ENCODE results near the gene JAZF1.

JAZF1 gene

DNA sequence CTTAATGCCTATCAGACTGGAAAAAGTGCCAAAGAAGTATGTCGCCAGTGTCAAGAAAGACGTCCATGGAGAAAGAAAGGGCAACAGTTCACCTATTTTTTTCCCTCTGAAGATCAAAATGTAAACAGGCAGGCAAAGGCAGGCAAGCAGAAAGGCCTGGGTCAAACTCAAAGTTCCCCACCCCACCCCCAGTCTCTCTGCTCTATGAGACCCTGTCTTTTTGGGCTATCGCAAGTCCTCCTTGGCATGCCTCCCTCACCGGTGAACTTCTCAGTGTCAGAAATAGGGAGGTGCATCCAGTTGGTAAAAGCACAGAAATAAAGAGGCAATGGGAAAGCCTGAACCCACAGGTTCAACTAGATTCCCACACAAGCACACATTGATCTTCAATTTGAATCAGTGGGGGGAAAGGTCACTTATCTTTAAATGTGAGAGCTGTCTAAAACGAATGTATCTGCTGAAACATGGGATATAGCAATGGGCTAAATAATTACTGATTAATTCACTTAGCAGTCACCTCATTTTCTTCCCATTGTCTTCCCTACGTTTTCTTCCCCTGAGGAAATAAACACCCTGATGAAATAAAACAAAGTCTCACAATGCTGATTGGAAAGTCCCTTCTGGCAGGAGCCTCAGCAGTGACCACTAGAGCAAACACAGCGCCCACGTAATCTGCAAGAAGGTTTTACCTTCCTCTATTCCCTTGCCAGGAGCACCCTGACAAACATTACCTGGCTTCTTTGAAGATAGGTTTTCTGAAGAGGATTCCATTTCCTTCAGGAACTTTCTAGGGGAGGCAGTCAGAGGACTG lies 31.1 kb downstream of the JAZF1 start:
- Histone ChIP-seq H3K4me3 (ENCODE audit: low read depth, low read length, poor library complexity, severe bottlenecking) (no peak overlapping the region), H3K36me3 (ENCODE audit: insufficient read depth, low read length) (no peaks in the 10 kb centered on the region), H3K4me1 (ENCODE audit: insufficient read depth, low read length, severe bottlenecking) (peaks cover 54% of the 10 kb centered on the region), H3K9me2 (ENCODE audit: low read depth, low read length) (no peaks in the 10 kb centered on the region), H3K9me3 (ENCODE audit: low read length) (no peaks in the 10 kb centered on the region), H3K79me2 (ENCODE audit: insufficient read depth, low read length) (peaks cover 6% of the 10 kb centered on the region; the same call in 1 of the 2 replicates), H3F3A (ENCODE audit: insufficient read depth, low read length) (peaks cover 5% of the 10 kb centered on the region; the same call in 1 of the 2 replicates), H4K20me1 (ENCODE audit: insufficient read depth, low read length) (no peaks in the 10 kb centered on the region), H2AFZ (ENCODE audit: low read length) (no peak overlapping the region), H3K9ac (ENCODE audit: low read length) (no peak overlapping the region; the same call in 1 of the 2 replicates), H3K4me2 (ENCODE audit: low read length) (no peak overlapping the region), H3K27me3 (ENCODE audit: insufficient read depth, low read length) (no peaks in the 10 kb centered on the region), H3K27ac (ENCODE audit: low read depth, low read length, poor library complexity, severe bottlenecking) (peak overlapping the region; percentile 9)
- no peak for TF ChIP-seq EZH2 (IDR thresholded peaks at IDR 0.05; ENCODE audit: borderline replicate concordance, low read length)
- TF ChIP-seq, protein P1, sequence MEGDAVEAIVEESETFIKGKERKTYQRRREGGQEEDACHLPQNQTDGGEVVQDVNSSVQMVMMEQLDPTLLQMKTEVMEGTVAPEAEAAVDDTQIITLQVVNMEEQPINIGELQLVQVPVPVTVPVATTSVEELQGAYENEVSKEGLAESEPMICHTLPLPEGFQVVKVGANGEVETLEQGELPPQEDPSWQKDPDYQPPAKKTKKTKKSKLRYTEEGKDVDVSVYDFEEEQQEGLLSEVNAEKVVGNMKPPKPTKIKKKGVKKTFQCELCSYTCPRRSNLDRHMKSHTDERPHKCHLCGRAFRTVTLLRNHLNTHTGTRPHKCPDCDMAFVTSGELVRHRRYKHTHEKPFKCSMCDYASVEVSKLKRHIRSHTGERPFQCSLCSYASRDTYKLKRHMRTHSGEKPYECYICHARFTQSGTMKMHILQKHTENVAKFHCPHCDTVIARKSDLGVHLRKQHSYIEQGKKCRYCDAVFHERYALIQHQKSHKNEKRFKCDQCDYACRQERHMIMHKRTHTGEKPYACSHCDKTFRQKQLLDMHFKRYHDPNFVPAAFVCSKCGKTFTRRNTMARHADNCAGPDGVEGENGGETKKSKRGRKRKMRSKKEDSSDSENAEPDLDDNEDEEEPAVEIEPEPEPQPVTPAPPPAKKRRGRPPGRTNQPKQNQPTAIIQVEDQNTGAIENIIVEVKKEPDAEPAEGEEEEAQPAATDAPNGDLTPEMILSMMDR (IDR thresholded peaks at IDR 0.05; ENCODE audit: low read length): no peak

DNA sequence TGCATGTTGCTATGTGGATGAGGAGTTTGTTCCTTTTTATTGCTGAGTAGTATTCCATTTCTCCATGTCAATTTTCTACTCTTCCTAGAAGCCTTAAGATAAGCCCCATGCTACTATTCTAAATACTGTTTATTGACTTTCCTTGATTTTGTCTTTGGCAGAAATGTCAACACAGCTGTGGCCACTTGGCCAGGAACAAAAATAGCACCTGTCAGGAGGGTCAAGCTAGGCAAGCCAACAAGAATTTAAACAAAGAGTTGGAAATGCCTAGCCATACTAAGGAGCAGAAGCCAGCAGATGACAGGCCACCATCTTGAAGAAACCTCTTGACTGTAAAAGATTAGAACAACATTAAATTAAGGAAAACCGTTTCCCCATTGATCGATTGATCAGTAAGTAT lies 34.7 kb downstream of the JAZF1 start:
- H3K4me1 ChIP-seq (ENCODE audit: insufficient read depth, low read length, severe bottlenecking): peaks cover 20% of the 10 kb centered on the region
- no peaks in the 10 kb centered on the region for H3F3A ChIP-seq (ENCODE audit: insufficient read depth, low read length)
- TF ChIP-seq EZH2 (IDR thresholded peaks at IDR 0.05; ENCODE audit: borderline replicate concordance, low read length): no peak
- no peaks in the 10 kb centered on the region for H3K79me2 ChIP-seq (ENCODE audit: insufficient read depth, low read length)
- H3K27ac ChIP-seq (ENCODE audit: low read depth, low read length, poor library complexity, severe bottlenecking): no peak overlapping the region
- H2AFZ ChIP-seq (ENCODE audit: low read length): no peak overlapping the region
- no peak overlapping the region for H3K4me3 ChIP-seq (ENCODE audit: low read depth, low read length, poor library complexity, severe bottlenecking)
- no peaks in the 10 kb centered on the region for H3K9me2 ChIP-seq (ENCODE audit: low read depth, low read length)
- H3K27me3 ChIP-seq (ENCODE audit: insufficient read depth, low read length): no peaks in the 10 kb centered on the region
- H3K9ac ChIP-seq (ENCODE audit: low read length): no peak overlapping the region
- H3K9me3 ChIP-seq (ENCODE audit: low read length): no peaks in the 10 kb centered on the region
- H3K36me3 ChIP-seq (ENCODE audit: insufficient read depth, low read length): no peaks in the 10 kb centered on the region
- no peak overlapping the region for H3K4me2 ChIP-seq (ENCODE audit: low read length)
- H4K20me1 ChIP-seq (ENCODE audit: insufficient read depth, low read length): no peaks in the 10 kb centered on the region

DNA sequence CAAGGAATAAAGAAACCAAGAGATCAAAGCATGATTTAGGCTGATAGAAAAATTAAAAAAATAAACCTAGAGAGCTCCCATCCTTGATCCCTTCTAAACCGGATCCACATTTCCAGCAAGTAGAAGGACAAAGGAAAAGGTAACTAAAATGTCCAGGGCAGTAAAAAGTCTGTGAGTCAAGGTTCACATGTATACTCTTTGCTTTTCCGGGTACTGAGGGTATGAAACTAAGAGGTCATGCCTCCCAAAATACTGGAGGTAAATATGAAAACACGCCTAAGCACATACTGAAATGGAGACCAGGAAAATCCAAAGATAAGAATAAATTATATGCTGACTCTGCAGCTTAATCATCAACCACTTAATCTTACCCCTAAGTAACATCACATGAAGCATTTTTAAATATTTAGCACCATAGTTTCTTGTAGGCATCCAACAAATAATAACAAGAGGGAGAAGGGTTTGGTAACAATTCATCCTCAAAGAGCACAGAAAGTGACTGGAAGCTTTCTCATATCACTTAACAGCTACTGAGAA lies 35.4 kb downstream of the JAZF1 start:
- TF ChIP-seq EZH2 (IDR thresholded peaks at IDR 0.05; ENCODE audit: borderline replicate concordance, low read length): no peak
- TF ChIP-seq, protein P1 (IDR thresholded peaks at IDR 0.05; ENCODE audit: low read length): no peak
- no peak overlapping the region for H3K4me3 ChIP-seq (ENCODE audit: low read depth, low read length, poor library complexity, severe bottlenecking)
- peaks cover 13% of the 10 kb centered on the region for H3K4me1 ChIP-seq (ENCODE audit: insufficient read depth, low read length, severe bottlenecking)
- H3K79me2 ChIP-seq (ENCODE audit: insufficient read depth, low read length): no peaks in the 10 kb centered on the region
- no peaks in the 10 kb centered on the region for H3F3A ChIP-seq (ENCODE audit: insufficient read depth, low read length)
- H3K27ac ChIP-seq (ENCODE audit: low read depth, low read length, poor library complexity, severe bottlenecking): no peak overlapping the region
- H3K9me2 ChIP-seq (ENCODE audit: low read depth, low read length): no peaks in the 10 kb centered on the region
- H2AFZ ChIP-seq (ENCODE audit: low read length): no peak overlapping the region
- H3K4me2 ChIP-seq (ENCODE audit: low read length): no peak overlapping the region
- H3K27me3 ChIP-seq (ENCODE audit: insufficient read depth, low read length): no peaks in the 10 kb centered on the region
- H3K9me3 ChIP-seq (ENCODE audit: low read length): no peaks in the 10 kb centered on the region
- H4K20me1 ChIP-seq (ENCODE audit: insufficient read depth, low read length): no peaks in the 10 kb centered on the region
- no peaks in the 10 kb centered on the region for H3K36me3 ChIP-seq (ENCODE audit: insufficient read depth, low read length)
- H3K9ac ChIP-seq (ENCODE audit: low read length): no peak overlapping the region

All from OCI-LY1 (cell line).